Esophagus muscularis mucosa (tissue), 4 donors: Measurements from ENCODE around the gene HDAC4.

ENCODE experiments used
- EP300 ChIP-seq: sonication (generic); formaldehyde crosslinking; IDR thresholded peaks from one replicate; pipeline ENCODE4 v1.6.1; 2017; ENCODE audit warnings: antibody characterized with exemption
- POLR2A ChIP-seq: fragments of 450-650 bp; IDR thresholded peaks from one replicate; pipeline ENCODE4 v1.6.1; 2017; ENCODE audit warnings: antibody characterized with exemption, moderate library complexity, mild to moderate bottlenecking, low read depth
- TF ChIP-seq, protein P1 (sequence below), 3 experiments: fragments of 200-600 bp in 2 of 3; fragments of 450-650 bp in 1 of 3; sonication (generic) in 2 of 3; IDR thresholded peaks; one replicate each; pipeline ENCODE4 v1.5.1; 2017 to 2019; ENCODE audit warnings: antibody characterized with exemption in 3 of 3, mild to moderate bottlenecking in 2 of 3, moderate library complexity in 1 of 3

DNA sequence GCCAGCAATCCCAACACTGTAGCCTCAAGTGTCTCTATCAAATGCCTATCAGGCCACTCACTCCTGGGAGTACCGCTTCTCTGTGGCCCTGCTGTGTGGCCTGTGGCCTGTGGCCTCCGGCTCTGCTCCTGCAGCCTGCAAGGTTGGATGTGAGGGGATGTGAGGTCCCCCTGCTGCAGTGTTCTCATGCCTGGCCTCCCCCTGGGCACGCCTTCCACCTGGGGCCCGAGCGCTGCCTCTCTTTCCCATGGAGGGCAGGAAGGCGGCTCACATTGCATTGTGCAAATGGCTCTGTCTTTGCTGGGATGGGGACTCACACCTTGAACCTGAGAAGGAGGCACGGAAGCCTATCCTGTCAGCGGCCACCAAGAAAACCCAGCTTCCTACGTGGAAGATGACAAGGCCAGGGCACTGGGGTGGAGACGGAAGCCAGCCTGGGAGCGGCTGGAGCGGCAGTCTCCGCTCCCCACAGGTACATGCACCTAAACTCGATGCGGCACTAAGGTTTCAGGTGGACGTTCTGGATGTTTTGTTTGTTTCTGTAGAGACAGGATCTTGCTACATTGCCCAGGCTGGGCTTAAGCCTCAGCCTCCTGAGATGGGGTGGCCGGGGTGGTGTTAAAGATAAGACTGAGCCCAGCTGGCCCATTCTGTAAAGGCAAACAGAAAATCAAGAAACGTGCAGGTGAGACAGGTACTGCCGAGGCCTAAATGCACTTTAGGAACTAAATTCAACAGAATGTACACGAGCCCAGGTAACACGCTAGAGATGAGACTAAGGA is 140.1 kb downstream of the HDAC4 start:
- TF ChIP-seq, protein P1, sequence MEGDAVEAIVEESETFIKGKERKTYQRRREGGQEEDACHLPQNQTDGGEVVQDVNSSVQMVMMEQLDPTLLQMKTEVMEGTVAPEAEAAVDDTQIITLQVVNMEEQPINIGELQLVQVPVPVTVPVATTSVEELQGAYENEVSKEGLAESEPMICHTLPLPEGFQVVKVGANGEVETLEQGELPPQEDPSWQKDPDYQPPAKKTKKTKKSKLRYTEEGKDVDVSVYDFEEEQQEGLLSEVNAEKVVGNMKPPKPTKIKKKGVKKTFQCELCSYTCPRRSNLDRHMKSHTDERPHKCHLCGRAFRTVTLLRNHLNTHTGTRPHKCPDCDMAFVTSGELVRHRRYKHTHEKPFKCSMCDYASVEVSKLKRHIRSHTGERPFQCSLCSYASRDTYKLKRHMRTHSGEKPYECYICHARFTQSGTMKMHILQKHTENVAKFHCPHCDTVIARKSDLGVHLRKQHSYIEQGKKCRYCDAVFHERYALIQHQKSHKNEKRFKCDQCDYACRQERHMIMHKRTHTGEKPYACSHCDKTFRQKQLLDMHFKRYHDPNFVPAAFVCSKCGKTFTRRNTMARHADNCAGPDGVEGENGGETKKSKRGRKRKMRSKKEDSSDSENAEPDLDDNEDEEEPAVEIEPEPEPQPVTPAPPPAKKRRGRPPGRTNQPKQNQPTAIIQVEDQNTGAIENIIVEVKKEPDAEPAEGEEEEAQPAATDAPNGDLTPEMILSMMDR (IDR thresholded peaks at IDR 0.05), result no peak
- TF ChIP-seq EP300, result no peak
- TF ChIP-seq POLR2A, result no peak
